SK-N-SH treated with all-trans-retinoic acid at 6 μM for 48 hours (cell line): ENCODE measurements around the gene MTUS2.

ENCODE experiments used
- BACH2 ChIP-seq: fragments of 250-450 bp; sonication (Bioruptor Pico); IDR thresholded peaks from 2 replicates; pipeline ENCODE4 v1.9.0; 2021; ENCODE audit warnings: mild to moderate bottlenecking, borderline replicate concordance
- RARB ChIP-seq: fragments of 250-450 bp; sonication (Bioruptor Pico); IDR thresholded peaks from 2 replicates; pipeline ENCODE4 v1.8.0; 2021; ENCODE audit warnings: mild to moderate bottlenecking, moderate library complexity
- ZFP3 ChIP-seq: fragments of 250-450 bp; sonication (Bioruptor Pico); IDR thresholded peaks from 2 replicates; pipeline ENCODE4 v1.5.0; 2020; ENCODE audit warnings: mild to moderate bottlenecking, moderate library complexity
- ZNF565 ChIP-seq: fragments of 450-650 bp; formaldehyde crosslinking; conservative IDR thresholded peaks from 2 replicates; pipeline ENCODE4 v1.5.0; 2020; ENCODE audit warnings: low read depth, mild to moderate bottlenecking, moderate library complexity
- TF ChIP-seq, protein P1 (sequence below): fragments of 250-450 bp; sonication (Bioruptor Pico); IDR thresholded peaks from 2 replicates; pipeline ENCODE4 v1.8.0; 2021; ENCODE audit warnings: low read depth, mild to moderate bottlenecking, moderate library complexity, borderline replicate concordance
- TF ChIP-seq, protein P2 (sequence below): fragments of 250-450 bp; sonication (Bioruptor Pico); IDR thresholded peaks from 2 replicates; pipeline ENCODE4 v1.5.1; 2021; ENCODE audit warnings: mild to moderate bottlenecking, moderate library complexity
- TF ChIP-seq, protein P3 (sequence below): fragments of 250-450 bp; sonication (Bioruptor Pico); IDR thresholded peaks from 2 replicates; pipeline ENCODE4 v1.8.0; 2020; ENCODE audit warnings: mild to moderate bottlenecking, moderate library complexity, borderline replicate concordance

GRCh38 chr13:29418026-29418425, 597.9 kb downstream of the MTUS2 start:
- TF ChIP-seq BACH2 (CRISPR knock-in tag) (no peak), ZFP3 (CRISPR knock-in tag) (no peak), ZNF565 (CRISPR knock-in tag) (no peak), RARB (no peak)
- TF ChIP-seq, protein P1, sequence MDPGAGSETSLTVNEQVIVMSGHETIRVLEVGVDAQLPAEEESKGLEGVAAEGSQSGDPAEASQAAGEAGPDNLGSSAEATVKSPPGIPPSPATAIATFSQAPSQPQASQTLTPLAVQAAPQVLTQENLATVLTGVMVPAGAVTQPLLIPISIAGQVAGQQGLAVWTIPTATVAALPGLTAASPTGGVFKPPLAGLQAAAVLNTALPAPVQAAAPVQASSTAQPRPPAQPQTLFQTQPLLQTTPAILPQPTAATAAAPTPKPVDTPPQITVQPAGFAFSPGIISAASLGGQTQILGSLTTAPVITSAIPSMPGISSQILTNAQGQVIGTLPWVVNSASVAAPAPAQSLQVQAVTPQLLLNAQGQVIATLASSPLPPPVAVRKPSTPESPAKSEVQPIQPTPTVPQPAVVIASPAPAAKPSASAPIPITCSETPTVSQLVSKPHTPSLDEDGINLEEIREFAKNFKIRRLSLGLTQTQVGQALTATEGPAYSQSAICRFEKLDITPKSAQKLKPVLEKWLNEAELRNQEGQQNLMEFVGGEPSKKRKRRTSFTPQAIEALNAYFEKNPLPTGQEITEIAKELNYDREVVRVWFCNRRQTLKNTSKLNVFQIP (CRISPR knock-in tag), result no peak
- TF ChIP-seq, protein P2, sequence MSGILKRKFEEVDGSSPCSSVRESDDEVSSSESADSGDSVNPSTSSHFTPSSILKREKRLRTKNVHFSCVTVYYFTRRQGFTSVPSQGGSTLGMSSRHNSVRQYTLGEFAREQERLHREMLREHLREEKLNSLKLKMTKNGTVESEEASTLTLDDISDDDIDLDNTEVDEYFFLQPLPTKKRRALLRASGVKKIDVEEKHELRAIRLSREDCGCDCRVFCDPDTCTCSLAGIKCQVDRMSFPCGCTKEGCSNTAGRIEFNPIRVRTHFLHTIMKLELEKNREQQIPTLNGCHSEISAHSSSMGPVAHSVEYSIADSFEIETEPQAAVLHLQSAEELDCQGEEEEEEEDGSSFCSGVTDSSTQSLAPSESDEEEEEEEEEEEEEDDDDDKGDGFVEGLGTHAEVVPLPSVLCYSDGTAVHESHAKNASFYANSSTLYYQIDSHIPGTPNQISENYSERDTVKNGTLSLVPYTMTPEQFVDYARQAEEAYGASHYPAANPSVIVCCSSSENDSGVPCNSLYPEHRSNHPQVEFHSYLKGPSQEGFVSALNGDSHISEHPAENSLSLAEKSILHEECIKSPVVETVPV, result no peak
- TF ChIP-seq, protein P3, sequence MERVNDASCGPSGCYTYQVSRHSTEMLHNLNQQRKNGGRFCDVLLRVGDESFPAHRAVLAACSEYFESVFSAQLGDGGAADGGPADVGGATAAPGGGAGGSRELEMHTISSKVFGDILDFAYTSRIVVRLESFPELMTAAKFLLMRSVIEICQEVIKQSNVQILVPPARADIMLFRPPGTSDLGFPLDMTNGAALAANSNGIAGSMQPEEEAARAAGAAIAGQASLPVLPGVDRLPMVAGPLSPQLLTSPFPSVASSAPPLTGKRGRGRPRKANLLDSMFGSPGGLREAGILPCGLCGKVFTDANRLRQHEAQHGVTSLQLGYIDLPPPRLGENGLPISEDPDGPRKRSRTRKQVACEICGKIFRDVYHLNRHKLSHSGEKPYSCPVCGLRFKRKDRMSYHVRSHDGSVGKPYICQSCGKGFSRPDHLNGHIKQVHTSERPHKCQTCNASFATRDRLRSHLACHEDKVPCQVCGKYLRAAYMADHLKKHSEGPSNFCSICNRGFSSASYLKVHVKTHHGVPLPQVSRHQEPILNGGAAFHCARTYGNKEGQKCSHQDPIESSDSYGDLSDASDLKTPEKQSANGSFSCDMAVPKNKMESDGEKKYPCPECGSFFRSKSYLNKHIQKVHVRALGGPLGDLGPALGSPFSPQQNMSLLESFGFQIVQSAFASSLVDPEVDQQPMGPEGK (CRISPR knock-in tag), result no peak
